ENCODE data around the gene DOCK1.

Gene DOCK1

DNA sequence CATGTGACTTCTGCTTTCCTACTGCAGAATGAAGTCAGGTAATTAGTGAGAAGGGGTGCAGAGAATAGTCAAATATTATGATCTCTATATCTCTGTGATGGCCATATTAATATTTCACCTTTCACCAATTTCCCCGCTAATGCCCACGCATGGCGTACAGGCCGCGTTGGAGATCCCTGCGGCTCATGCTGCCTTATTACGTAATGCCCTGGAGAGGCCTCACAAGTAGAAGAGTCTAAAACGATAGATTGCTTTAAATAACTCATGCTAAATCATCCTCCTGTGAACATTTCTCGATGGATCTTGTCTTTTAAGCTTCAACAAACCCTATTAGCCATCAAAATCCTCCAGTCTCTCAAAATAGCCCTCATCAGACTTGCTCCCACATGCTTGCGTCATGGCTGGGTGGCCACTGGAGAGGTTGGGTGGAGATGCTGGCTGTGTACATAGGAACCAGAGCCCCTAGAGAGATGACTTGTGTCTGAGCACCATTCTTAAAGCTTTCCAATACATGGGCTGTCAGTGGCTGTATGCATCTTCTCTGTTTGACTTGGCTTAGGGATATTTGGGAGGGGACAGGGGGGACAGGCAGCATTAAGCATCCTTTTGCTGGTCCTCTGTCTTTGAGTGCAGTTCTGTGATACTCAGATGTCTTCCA lies 370.7 kb downstream of the DOCK1 start:
- DNase-seq (ENCODE audit: low read depth, low spot score) = no peak
- in situ Hi-C loops (cut with HindIII; ENCODE audit: low sequenced_read_pairs) = no loop called here
- H3K4me3 ChIP-seq (ENCODE audit: low read depth, low read length) = no peak overlapping the region
- TF ChIP-seq, protein P1, sequence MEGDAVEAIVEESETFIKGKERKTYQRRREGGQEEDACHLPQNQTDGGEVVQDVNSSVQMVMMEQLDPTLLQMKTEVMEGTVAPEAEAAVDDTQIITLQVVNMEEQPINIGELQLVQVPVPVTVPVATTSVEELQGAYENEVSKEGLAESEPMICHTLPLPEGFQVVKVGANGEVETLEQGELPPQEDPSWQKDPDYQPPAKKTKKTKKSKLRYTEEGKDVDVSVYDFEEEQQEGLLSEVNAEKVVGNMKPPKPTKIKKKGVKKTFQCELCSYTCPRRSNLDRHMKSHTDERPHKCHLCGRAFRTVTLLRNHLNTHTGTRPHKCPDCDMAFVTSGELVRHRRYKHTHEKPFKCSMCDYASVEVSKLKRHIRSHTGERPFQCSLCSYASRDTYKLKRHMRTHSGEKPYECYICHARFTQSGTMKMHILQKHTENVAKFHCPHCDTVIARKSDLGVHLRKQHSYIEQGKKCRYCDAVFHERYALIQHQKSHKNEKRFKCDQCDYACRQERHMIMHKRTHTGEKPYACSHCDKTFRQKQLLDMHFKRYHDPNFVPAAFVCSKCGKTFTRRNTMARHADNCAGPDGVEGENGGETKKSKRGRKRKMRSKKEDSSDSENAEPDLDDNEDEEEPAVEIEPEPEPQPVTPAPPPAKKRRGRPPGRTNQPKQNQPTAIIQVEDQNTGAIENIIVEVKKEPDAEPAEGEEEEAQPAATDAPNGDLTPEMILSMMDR (IDR thresholded peaks at IDR 0.05; ENCODE audit: low read depth, low read length) = no peak

DNA sequence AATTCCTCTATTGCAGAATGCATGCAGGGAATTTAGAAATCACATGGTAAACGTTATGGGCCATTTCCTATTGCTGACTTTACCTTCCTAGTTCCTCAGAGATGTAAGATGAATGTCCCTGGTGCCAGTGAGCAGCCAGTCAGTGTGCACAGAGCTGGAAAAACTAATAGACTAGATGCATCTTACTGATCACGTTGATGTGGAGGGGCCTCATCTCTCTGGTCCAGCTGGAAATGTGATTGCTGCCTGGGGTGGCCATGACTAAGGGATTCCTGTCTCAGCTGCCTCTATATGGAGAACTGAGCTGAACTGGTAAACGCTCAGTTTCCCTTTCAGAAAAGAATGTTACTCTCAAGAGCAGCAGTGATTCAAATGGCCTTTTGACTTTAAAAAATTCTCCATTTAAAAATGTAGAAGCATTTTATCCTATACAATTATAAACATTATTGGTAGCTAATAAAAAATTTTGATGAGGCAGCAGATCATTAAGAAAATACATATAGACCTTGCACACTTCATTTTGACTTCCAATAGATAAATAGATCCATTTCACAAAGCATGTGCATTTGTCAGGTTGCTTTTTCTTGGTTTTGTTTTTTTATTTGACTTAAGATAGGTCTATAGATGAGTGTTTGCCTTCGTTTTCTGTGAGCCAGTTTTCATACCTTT lies 371.7 kb downstream of the DOCK1 start:
- H3K4me3 ChIP-seq (ENCODE audit: low read depth, low read length) = no peak overlapping the region
- DNase-seq (ENCODE audit: low read depth, low spot score) = peak; percentile 17
- TF ChIP-seq, protein P1 (IDR thresholded peaks at IDR 0.05; ENCODE audit: low read depth, low read length) = no peak
- in situ Hi-C loops (cut with HindIII; ENCODE audit: low sequenced_read_pairs) = no loop called here

DNA sequence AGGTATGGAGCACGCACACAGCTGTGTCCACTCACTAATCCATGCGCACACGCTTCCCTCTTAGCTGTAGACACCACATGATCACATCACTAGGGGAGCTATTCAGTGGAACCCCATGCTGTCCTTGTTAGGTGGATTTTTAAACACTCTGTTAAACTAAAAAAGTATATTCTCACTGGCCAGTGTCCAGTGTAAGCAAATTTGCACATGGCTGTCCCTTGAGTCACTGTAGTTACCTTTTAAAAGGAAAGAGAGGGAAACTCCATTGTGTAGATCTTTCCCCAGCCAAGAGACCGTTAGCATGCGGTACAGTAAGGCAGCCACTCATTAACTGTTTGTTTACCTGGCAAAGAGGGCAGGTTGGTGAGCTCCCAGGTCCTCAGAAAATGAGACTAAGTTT lies 372.8 kb downstream of the DOCK1 start:
- H3K4me3 ChIP-seq (ENCODE audit: low read depth, low read length) = no peak overlapping the region
- DNase-seq (ENCODE audit: low read depth, low spot score) = peak; percentile 88
- TF ChIP-seq, protein P1 (IDR thresholded peaks at IDR 0.05; ENCODE audit: low read depth, low read length) = peak; percentile 18
- in situ Hi-C loops (cut with HindIII; ENCODE audit: low sequenced_read_pairs) = no loop called here

DNA sequence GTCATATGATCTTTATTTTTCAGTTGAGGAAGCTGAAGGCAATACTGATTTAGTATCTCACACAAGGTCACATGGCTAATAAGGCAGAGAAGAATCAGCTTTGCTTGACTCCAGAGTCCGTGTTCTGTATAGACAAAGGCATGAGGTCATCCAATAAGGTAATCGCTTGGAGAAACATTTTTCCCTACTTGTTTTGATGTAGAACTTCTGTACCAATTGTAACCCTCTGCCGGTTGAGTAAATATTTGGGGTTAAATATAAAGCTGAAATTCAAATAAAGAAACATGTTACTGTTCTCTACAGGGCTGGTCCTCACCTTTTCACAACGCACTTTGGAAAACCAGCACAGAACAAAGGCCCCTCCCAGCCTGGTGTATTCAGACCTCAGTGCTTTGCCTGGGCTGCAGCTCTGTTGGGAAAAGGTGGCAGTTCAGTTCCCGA lies 374.1 kb downstream of the DOCK1 start:
- DNase-seq (ENCODE audit: low read depth, low spot score) = no peak
- in situ Hi-C loops (cut with HindIII; ENCODE audit: low sequenced_read_pairs) = no loop called here

DNA sequence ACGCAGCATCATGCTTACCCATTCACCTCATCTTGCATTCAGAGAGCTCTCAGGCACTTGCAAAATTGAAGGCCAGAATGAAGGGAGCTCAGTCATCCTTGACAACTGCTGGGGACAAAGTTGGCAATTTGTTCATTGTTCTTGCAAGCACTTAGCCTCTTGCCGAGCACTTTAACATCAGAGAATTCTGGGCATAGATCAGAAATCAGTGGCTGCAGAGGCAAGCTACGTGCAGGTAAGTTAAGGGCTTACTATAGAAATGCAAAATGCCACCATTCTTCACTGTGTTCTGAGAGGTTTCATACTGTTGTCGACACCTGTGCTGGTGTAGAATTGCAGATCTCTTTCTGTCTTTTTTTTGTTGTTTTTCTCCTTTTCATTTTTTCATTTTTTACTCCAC lies 375.2 kb downstream of the DOCK1 start:
- in situ Hi-C loops (cut with HindIII; ENCODE audit: low sequenced_read_pairs) = no loop called here
- TF ChIP-seq, protein P1 (IDR thresholded peaks at IDR 0.05; ENCODE audit: low read depth, low read length) = no peak
- H3K4me3 ChIP-seq (ENCODE audit: low read depth, low read length) = no peak overlapping the region

More for the DNA sequence above, 374.1 kb downstream of the DOCK1 start:
- no peak overlapping the region for H3K4me3 ChIP-seq (ENCODE audit: low read depth, low read length)
- TF ChIP-seq, protein P1 (IDR thresholded peaks at IDR 0.05; ENCODE audit: low read depth, low read length) = no peak

DNA sequence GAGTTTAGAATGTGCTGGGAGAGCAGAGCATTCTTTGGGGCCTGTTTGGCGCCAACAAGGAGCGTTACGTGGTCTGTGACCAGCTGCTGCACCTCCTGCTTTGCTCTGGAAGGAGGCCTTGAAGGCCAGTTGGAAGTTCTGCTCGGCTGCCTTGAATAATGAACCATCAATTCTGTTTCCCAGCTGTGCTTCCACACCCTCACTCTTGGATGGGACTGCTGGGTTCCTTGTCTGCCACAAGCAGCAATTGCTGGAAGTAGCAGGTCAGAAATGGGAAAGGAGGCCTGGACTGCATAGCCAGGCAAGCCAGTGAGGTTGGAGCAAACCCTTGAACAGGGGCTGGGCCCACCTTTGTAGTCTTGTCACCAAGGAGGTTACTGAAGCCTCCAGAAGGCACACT lies 377.8 kb downstream of the DOCK1 start:
- in situ Hi-C loops (cut with HindIII; ENCODE audit: low sequenced_read_pairs) = no loop called here
- H3K4me3 ChIP-seq (ENCODE audit: low read depth, low read length) = no peak overlapping the region
- DNase-seq (ENCODE audit: low read depth, low spot score) = peak; percentile 6
- TF ChIP-seq, protein P1 (IDR thresholded peaks at IDR 0.05; ENCODE audit: low read depth, low read length) = no peak

More for the DNA sequence above, 375.2 kb downstream of the DOCK1 start:
- DNase-seq (ENCODE audit: low read depth, low spot score) = no peak
